ENCODE results near the gene ODAD4.

DNA sequence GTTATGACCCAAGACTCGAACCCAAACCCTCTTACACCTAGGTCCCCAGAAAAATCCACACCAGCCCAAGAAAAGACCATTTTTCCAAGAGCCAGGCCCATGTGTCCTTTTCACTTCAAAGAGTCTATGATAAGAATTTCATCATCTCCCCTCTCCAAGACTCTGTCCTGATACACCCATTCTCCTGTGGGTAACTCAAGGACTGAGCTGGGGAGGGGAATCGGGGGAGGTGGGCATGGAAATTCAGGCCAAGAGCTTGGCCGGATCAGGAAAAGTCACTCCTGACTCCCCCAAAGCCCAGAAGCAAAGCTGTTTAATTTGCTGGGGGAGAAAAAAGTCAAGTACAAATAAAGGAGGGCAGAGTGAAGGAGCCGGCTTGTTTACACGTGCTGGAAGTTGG is 15.4 kb upstream of the ODAD4 start:
- no peak for TF ChIP-seq CTCF (IDR thresholded peaks at IDR 0.05)
- TF ChIP-seq EP300 (IDR thresholded peaks at IDR 0.05) = no peak

Data from tibial nerve (tissue), 4 donors.